SK-N-SH (cell line): ENCODE measurements around the gene ISY1. TPM values are rescaled to one million over a fixed set of nuclear protein-coding genes. Genes with fewer than 3 reads are reported as not detected.

Experiments
- CTCF ChIA-PET: fragments of 300-600, 350-600 bp; formaldehyde crosslinking; extraction: SDS; loops from one replicate; lab custom pipeline; 2021; lab: Yijun Ruan, JAX
- POLR2A ChIA-PET: fragments of 350-600 bp; sonication (Branson Sonifier 250); formaldehyde crosslinking; extraction: SDS; loops from one replicate; lab custom pipeline; 2020; ENCODE audit warnings: antibody characterized with exemption, inconsistent platforms; lab: Yijun Ruan, JAX
- DNase-seq: peaks from one replicate; pipeline ENCODE4 v3.0.0; 2012
- H2AFZ ChIP-seq: fragments of 200-600 bp; sonication (generic); 2 replicates; pipeline ENCODE4 v1.8.1; 2016; ENCODE audit warnings: antibody characterized with exemption, mild to moderate bottlenecking, low read depth
- H3F3A ChIP-seq: fragments of 200-600 bp; sonication (generic); replicated peaks from 2 replicates; pipeline ENCODE3; 2016; ENCODE audit warnings: antibody characterized with exemption, mild to moderate bottlenecking; ENCODE audit not compliant: insufficient read depth
- H3K27ac ChIP-seq, 2 experiments: fragments of 200-500 bp in 1 of 2; fragments of 200-600 bp in 1 of 2; sonication (Bioruptor generic) in 1 of 2; sonication (generic), shearing (Covaris generic) in 1 of 2; 2 replicates each; pipeline versions ENCODE4 v1.5.1 to v1.6.1; 2014 to 2016; ENCODE audit warnings: low read depth in 2 of 2, inconsistent platforms in 1 of 2, low read length in 1 of 2, mild to moderate bottlenecking in 1 of 2, mixed read lengths in 1 of 2
- H3K27me3 ChIP-seq: fragments of 200-600 bp; sonication (generic), shearing (Covaris generic); 2 replicates; pipeline ENCODE4 v1.6.1; 2016; ENCODE audit warnings: mixed run types; ENCODE audit not compliant: insufficient read depth
- H3K36me3 ChIP-seq, 2 experiments: fragments of 200-500 bp in 1 of 2; fragments of 200-600 bp in 1 of 2; sonication (Bioruptor generic) in 1 of 2; sonication (generic) in 1 of 2; replicated peaks in 1 of 2; 2 replicates each; pipeline versions ENCODE3 to v1.5.1; 2014 to 2016; ENCODE audit warnings: low read length in 1 of 2, mild to moderate bottlenecking in 1 of 2; ENCODE audit not compliant: insufficient read depth in 2 of 2, control insufficient read depth in 1 of 2
- H3K4me1 ChIP-seq, 2 experiments: fragments of 200-500 bp in 1 of 2; fragments of 200-600 bp in 1 of 2; sonication (Bioruptor generic) in 1 of 2; sonication (generic), shearing (Covaris generic) in 1 of 2; 2 replicates each; pipeline versions ENCODE4 v1.5.1 to v1.6.1; 2014 to 2016; ENCODE audit warnings: low read depth in 1 of 2, low read length in 1 of 2, mixed run types in 1 of 2; ENCODE audit not compliant: insufficient read depth in 2 of 2, control insufficient read depth in 1 of 2
- H3K4me2 ChIP-seq: fragments of 200-600 bp; sonication (generic), shearing (Covaris generic); 2 replicates; pipeline ENCODE4 v1.6.1; 2017; ENCODE audit warnings: mixed run types
- H3K4me3 ChIP-seq, 2 experiments: fragments of 200-500 bp in 1 of 2; fragments of 200-600 bp in 1 of 2; sonication (Bioruptor generic) in 1 of 2; sonication (generic), shearing (Covaris generic) in 1 of 2; 2 replicates each; pipeline versions ENCODE4 v1.5.1 to v1.8.1; 2014 to 2016; ENCODE audit warnings: low read depth in 2 of 2, inconsistent platforms in 1 of 2, low read length in 1 of 2, mild to moderate bottlenecking in 1 of 2, mixed read lengths in 1 of 2, moderate library complexity in 1 of 2
- H3K79me2 ChIP-seq: fragments of 200-600 bp; sonication (generic); 2 replicates; pipeline ENCODE4 v1.8.1; 2017; ENCODE audit warnings: mild to moderate bottlenecking; ENCODE audit not compliant: insufficient read depth
- H3K9ac ChIP-seq: fragments of 200-600 bp; sonication (generic); 2 replicates; pipeline ENCODE4 v1.6.1; 2017; ENCODE audit warnings: mixed run types
- H3K9me2 ChIP-seq: fragments of 200-600 bp; sonication (generic); 2 replicates; pipeline ENCODE4 v1.6.1; 2017; ENCODE audit warnings: mixed run types
- H3K9me3 ChIP-seq: fragments of 200-600 bp; sonication (generic); 2 replicates; pipeline ENCODE4 v1.6.1; 2017; ENCODE audit warnings: mixed run types, mild to moderate bottlenecking, moderate library complexity
- H4K20me1 ChIP-seq: fragments of 200-600 bp; sonication (generic); 2 replicates; pipeline ENCODE4 v1.6.1; 2017; ENCODE audit warnings: mild to moderate bottlenecking, mixed run types; ENCODE audit not compliant: insufficient read depth
- CTCF ChIP-seq: fragments of 200-600 bp; sonication (generic); IDR thresholded peaks from 2 replicates; pipeline ENCODE4 v1.6.1; 2017; ENCODE audit warnings: antibody characterized with exemption, mild to moderate bottlenecking, moderate library complexity
- ELF1 ChIP-seq: IDR thresholded peaks from 2 replicates; pipeline ENCODE4 v1.4.0; 2012
- IRF3 ChIP-seq: fragments of 150-350 bp; IDR thresholded peaks from 2 replicates; pipeline ENCODE4 v1.6.1; 2016; ENCODE audit warnings: mild to moderate bottlenecking, low read depth, low read length
- MEF2A ChIP-seq: IDR thresholded peaks from 2 replicates; pipeline ENCODE4 v1.4.0; 2012; ENCODE audit warnings: low read depth, borderline replicate concordance
- MXI1 ChIP-seq: IDR thresholded peaks from 2 replicates; pipeline ENCODE4 v1.6.1; 2012; ENCODE audit warnings: mild to moderate bottlenecking, low read depth, low read length, improper control_type of control experiment
- NFIC ChIP-seq: IDR thresholded peaks from 2 replicates; pipeline ENCODE4 v1.4.0; 2012; ENCODE audit warnings: borderline replicate concordance
- NRF1 ChIP-seq: IDR thresholded peaks from 2 replicates; pipeline ENCODE4 v1.6.1; 2012; ENCODE audit warnings: low read depth, mild to moderate bottlenecking, low read length
- RAD21 ChIP-seq: IDR thresholded peaks from 2 replicates; pipeline ENCODE4 v1.6.1; 2012; ENCODE audit warnings: mild to moderate bottlenecking, low read length
- RCOR1 ChIP-seq: fragments of 150-350 bp; IDR thresholded peaks from 2 replicates; pipeline ENCODE4 v1.6.1; 2017; ENCODE audit warnings: antibody characterized with exemption, low read length
- REST ChIP-seq: IDR thresholded peaks from 2 replicates; pipeline ENCODE4 v1.6.1; 2012; ENCODE audit warnings: mild to moderate bottlenecking, low read depth, low read length, moderate library complexity
- SMC3 ChIP-seq: IDR thresholded peaks from 2 replicates; pipeline ENCODE4 v1.6.1; 2012; ENCODE audit warnings: low read depth, low read length, improper control_type of control experiment
- USF1 ChIP-seq: IDR thresholded peaks from 2 replicates; pipeline ENCODE4 v1.4.0; 2012; ENCODE audit warnings: low read depth, borderline replicate concordance
- USF2 ChIP-seq: fragments of 150-350 bp; IDR thresholded peaks from 2 replicates; pipeline ENCODE4 v1.6.1; 2017; ENCODE audit warnings: antibody characterized with exemption, low read length, low read depth, borderline replicate concordance
- YY1 ChIP-seq: IDR thresholded peaks from 2 replicates; pipeline ENCODE4 v1.4.0; 2012; ENCODE audit warnings: low read depth, mild to moderate bottlenecking
- ZBTB33 ChIP-seq: IDR thresholded peaks from 2 replicates; pipeline ENCODE4 v1.4.0; 2012; ENCODE audit warnings: low read depth, borderline replicate concordance
- WGBS: methylation state at CpG from one replicate; pipeline ENCODE4 v1.1.6; 2017; ENCODE audit warnings: low lambda C conversion rate; 5-methylcytosine and 5-hydroxymethylcytosine counted together
- polyA plus RNA-seq, 3 experiments: library from polyadenylated mRNA; depleted of rRNA; stranded (reverse); fragments of >200 nt; gene quantifications; 2 replicates each; pipeline ENCODE4 v1.2.3, GENCODE V29; 2012

The ISY1 gene
- polyA plus RNA-seq, 1 of the 3 experiments (the other 2 are of a cell fraction): 20.9 TPM

GRCh38 chr3:129085165-129085715 is 75.6 kb downstream of the ISY1 start:
- H3K27me3 ChIP-seq: no peaks in the 10 kb centered on the region

More at GRCh38 chr3:129085165-129085715, 75.6 kb downstream of the ISY1 start:
- H3K4me1 ChIP-seq: no peaks in the 10 kb centered on the region
- 98% methylated on average over 4 of the region's 12 CpGs for WGBS
- CTCF ChIA-PET: interaction anchor here (1.2 to 2.5 kb wide), 2 partner anchors 104 to 115 kb away, joined by 3 to 15 read pairs; no protein-coding TSS in a partner anchor
- H3K9ac ChIP-seq: no peak overlapping the region
- H2AFZ ChIP-seq: no peak overlapping the region
- H3K4me3 ChIP-seq: no peak overlapping the region
- no peaks in the 10 kb centered on the region for H3K79me2 ChIP-seq
- H3K9me2 ChIP-seq: no peaks in the 10 kb centered on the region
- H4K20me1 ChIP-seq: no peaks in the 10 kb centered on the region
- TF ChIP-seq USF1 (no peak), IRF3 (no peak), ZBTB33 (no peak), RAD21 (no peak), NRF1 (no peak), YY1 (no peak), USF2 (no peak), CTCF (no peak), NFIC (no peak), RCOR1 (no peak), MEF2A (no peak), MXI1 (no peak), ELF1 (no peak), REST (no peak), SMC3 (no peak)
- H3F3A ChIP-seq: no peaks in the 10 kb centered on the region
- DNase-seq: no peak
- no peaks in the 10 kb centered on the region for H3K36me3 ChIP-seq
- H3K9me3 ChIP-seq: no peaks in the 10 kb centered on the region
- no peak overlapping the region for H3K4me2 ChIP-seq
- POLR2A ChIA-PET: no interaction called here
- H3K27ac ChIP-seq: no peak overlapping the region
